NCI-H1105 treated with DMSO at 0.1 percent for 48 hours (cell line): ENCODE results near the gene ADGRF5.

Source experiments
- DNase-seq: peaks from one replicate; lab custom pipeline; 2025; lab: John Stamatoyannopoulos, UW

ADGRF5 gene, protein sequence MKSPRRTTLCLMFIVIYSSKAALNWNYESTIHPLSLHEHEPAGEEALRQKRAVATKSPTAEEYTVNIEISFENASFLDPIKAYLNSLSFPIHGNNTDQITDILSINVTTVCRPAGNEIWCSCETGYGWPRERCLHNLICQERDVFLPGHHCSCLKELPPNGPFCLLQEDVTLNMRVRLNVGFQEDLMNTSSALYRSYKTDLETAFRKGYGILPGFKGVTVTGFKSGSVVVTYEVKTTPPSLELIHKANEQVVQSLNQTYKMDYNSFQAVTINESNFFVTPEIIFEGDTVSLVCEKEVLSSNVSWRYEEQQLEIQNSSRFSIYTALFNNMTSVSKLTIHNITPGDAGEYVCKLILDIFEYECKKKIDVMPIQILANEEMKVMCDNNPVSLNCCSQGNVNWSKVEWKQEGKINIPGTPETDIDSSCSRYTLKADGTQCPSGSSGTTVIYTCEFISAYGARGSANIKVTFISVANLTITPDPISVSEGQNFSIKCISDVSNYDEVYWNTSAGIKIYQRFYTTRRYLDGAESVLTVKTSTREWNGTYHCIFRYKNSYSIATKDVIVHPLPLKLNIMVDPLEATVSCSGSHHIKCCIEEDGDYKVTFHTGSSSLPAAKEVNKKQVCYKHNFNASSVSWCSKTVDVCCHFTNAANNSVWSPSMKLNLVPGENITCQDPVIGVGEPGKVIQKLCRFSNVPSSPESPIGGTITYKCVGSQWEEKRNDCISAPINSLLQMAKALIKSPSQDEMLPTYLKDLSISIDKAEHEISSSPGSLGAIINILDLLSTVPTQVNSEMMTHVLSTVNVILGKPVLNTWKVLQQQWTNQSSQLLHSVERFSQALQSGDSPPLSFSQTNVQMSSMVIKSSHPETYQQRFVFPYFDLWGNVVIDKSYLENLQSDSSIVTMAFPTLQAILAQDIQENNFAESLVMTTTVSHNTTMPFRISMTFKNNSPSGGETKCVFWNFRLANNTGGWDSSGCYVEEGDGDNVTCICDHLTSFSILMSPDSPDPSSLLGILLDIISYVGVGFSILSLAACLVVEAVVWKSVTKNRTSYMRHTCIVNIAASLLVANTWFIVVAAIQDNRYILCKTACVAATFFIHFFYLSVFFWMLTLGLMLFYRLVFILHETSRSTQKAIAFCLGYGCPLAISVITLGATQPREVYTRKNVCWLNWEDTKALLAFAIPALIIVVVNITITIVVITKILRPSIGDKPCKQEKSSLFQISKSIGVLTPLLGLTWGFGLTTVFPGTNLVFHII (N-terminal part only)

DNA sequence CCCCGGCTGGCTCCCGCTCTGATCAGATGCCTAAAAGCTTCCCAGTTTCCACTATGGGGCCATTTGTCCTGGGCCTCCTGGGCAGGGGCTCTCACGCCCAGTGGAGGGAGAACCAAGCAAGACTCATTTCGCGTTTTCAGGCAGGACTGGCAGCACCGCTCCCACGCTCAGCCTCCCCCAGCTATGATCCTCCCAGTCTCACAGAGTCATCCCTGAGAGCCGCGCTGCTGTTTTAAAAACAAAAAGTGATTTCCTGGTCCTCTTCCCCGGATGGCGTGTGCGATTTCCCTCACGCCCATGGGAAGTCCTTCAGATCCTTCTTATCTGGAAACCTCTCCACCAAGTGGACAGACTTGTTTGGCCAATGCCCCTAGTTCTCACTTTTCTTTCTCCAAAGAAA, at the start of gene ADGRF5:
Gene ADGRF5, minus strand, starts transcription at position 208 of the 400 bp plus-strand sequence. CDS start 15,176 bp downstream, outside the sequence.
- DNase-seq, result no peak

DNA sequence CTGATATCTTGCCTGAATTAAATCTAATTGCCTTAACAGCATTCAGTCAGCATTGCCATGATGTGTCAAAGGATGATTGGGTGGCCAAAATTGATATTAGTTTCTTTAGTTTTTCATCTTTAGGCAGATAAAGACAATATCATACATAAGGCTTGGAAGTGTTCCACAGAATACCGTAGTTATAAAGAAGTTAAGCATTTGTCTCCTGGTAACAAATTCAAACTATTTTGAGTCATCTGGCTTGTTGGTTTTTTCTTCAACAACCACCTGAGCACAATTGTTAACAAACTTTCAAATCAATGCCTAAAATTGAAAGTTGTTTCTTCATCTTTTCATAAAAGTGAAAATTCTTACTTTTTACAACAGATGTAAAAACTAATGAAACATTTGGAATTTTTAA, 47.5 kb upstream of the ADGRF5 start:
- no peak for DNase-seq

DNA sequence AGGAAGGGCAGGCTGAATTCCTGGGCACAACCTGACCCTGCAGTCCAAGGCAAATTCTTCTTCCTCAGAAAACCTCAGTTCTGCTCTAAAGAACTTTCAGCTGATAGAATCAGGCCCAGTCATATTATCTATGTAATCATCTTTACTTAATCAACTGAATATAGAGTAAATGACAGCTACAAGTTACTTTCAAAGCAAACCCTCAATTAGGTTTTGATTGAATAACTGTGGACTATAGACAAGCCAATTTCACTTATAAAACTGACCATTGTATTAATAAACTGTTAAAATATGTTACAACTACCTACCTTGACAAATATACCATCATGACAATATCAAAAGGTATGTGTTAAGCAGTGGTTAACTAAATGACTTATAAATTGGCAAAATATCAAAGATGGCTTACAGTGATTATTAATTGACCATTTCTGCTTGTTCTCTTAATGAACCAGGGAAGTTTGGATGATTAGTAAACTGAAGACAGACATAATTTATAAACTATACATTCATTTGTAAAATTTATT, 46.1 kb upstream of the ADGRF5 start:
- DNase-seq, result no peak

DNA sequence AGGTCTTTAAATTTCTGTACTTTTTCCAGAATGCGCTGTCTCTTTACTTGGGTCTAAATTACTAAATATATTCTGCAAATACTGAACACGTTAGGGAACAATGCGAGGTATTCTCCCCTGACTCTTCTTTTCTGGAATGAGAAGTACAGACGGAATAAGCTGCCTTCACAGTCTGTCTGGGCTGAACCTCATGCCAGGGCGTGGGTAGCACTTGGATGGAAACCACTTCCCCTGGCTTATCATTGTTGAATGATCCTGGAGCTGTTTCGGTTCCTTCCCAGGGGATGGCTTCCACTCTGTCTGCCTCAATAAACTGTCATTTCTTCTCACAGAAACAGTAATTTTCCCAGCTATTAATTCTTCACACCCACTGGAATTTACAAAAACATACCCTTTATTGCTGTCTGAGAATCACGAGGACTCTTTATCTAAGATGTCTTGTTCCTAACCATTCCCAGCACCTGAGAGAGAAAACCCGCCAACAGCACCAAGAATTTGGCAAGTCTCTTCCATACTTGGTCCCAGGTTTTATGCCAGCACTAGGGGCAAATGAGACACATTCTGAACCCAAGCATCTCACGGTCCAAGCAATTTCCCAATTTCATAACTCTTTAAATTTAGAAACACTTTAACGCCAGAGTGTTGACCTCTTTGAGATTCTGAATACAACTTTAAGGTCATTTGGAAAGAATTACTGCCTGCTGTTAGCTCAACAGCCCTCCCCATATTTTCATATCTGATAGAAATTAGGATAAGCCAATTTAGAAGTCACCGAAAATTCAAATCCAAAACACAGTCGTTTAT, 43.2 kb upstream of the ADGRF5 start:
- DNase-seq, result no peak

DNA sequence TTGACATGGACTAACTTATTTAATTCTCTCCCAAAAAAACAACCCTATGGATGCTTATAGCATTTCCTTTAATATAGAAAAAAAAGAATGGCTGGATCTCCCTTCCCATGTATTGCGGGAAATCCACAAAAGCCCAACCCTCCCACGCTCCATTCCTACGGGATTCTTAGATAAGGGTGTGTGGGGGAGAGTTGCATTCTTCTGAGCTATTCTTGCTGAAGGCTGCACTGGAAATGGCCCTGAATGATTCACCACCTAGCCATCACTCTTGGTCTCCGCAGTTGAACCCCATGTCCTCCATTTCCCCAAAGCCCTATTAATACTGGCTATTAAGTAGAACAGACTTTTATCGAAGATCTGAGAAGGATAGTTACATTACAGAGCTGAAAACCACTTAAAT, 41.9 kb upstream of the ADGRF5 start:
- DNase-seq, result no peak

DNA sequence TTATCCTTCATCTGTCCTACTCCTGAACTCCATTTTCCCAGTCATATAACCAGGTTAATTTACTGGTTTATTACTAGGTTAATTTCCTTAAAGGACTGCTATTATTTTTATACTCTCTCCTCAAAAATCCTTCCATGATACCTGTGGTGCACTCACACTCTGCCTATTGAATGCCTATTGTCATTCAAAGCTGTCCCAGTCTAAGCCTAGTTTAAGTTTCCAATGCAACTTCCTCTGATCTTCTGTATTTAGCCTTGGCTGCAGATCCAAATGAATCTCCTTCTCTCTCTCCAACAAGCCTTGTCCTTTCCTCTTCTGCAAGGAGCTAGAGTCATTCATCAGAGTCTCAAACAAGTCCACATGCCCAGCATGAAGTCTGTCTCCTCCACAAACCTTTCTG, 41.3 kb upstream of the ADGRF5 start:
- DNase-seq, result no peak

DNA sequence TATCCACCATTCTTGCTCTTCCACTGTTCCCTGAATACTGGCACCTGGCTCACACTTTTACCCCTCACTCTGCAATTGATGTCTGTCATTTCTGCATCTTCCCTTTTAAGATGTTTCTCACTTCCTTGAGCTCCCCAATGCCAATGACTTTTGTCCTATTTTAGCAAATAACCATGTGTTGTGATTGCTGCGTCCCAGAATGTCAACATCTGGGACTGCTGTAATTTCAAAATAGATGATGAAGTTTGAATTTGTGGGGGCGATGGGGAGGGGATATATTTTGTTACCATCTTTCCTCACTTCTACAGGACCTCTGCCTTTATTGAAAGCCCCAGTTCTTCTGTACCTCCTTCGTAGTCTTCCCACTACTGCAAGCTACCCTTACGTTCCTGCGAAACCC, 40.0 kb upstream of the ADGRF5 start:
- no peak for DNase-seq

DNA sequence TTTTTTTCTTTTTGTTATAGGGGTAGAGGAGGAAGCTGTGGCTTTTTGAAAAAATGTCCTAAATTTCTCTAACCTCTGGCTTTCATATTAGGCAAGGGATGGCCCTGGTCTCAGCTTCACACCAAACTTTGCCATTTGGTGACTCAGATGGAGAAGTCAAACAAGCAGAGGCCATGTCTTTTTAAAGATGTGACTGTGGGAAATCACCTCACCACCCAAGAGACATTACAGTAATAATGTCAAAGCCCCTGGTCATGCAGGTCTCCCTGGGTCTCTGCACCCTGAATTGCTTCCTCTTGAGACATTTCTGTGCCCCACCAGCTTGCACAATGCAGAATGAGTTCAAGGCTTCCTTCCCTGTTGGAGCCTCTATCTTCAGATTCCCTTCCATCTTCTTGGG, 39.5 kb upstream of the ADGRF5 start:
- DNase-seq, result no peak

DNA sequence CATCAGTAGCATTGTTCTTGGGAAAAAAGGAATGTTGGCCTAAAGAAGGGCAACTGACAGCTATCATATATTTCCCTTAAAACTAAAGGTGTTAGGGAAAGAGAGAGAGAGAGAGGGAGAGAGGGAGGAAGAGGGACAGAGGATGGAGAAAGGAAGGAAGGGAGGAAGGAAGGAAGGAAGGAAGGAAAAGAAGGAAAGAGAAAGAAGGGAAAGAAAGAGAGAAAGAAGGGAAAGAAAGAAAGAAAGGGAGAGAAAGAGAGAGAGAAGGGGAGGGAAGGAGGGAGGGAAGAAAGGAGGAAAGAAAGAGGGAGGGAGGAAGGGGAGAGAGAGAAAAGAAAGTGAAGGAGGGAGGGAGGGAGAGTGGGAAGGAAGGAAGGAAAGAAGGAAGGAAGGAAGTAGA, 37.7 kb upstream of the ADGRF5 start:
- DNase-seq, result no peak

DNA sequence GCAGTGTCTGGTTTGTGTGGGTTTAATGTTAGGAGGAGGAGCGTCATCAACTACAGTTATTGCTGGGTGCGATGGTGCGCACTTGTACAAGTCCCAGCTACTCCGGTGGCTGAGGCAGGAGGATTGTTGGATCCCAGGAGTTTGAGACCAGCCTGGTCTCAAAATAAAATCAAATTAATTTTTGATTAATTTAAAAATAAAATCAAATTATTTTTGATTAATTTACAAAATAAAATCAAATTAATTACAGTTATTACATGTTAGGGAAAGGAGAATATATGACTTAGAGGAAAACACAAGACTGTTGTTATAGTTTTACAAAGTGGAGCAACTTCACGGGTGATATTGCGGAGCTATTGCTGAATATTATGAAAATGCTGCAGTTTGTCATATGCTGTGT, 34.7 kb upstream of the ADGRF5 start:
- DNase-seq, result no peak

DNA sequence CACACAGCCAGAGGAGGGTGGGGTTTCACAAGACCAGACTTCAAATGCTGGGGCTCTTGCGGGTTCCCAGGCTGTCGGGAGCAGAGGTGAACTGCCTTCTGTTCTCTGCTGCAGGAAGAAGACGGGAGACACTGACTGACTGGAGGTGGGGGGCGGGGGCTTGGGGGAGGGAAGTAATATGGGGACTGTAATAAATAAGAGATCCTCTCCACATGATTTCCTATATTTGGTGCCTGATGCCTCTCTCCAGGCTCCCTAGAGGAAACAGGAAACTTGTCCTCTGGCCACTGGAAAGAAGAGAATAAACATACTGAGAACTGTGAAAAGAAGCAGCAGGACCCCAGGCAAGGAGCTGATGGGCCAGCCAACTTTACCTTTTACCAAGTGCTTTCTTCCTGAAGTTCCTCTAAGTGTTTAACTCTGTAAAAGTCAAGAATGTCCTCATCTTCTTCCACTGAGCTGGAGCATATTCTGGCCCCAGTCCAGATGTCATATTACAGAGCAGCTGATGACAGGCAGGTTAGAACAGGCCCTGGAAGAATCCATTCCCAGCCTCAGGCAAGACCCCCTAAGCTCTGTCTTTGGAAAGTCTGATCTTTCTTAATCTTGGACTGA, 33.2 kb upstream of the ADGRF5 start:
- DNase-seq, result peak; percentile 94

DNA sequence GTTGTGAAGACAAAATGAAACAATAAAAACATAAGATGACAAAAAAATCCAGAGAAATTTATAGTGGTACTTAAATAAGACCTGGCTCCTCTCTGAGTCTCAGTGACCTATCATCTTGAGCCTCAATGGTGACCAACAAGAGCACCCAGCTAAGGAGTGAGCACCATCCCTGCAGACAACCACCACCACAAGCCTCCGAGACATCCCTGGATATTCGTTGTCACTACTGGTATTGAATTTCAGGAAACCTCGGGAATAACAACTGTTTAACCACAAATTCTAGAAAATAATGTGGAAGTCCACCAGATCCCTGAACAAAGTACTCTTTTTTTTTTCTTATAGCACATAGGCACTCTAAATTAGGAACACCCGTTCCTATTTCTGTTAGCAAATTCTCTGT, 32.2 kb upstream of the ADGRF5 start:
- no peak for DNase-seq

DNA sequence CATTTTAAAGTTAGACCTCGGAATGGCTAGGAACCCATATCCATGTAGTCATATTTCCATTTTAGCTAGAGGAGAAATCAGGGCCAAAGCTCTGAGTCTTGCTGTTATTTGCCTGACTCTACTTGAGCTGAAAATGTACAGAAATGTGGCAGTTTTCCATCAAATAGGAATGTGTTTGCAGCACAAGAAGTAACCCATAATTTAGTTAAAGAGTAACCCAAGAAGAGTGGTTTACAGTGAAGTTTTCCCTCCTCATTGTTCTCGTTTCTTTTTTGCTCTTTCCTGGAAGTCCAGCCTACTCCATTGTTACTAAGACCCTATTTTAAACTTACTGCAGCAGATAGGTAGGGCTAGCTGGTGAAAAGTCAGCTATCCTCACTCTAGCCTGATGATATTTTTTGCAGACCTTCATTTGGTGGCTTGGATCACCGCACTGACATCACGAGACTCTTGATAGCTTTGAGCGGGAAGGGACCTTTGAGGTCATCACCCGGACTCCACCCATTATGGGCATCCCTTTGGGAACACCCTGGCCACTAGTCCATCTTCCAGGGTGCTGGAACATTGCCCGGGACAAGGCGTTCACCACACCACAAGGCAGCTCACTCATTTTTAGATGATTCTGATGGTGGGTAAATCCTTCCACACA, 28.0 kb upstream of the ADGRF5 start:
- DNase-seq, result no peak

DNA sequence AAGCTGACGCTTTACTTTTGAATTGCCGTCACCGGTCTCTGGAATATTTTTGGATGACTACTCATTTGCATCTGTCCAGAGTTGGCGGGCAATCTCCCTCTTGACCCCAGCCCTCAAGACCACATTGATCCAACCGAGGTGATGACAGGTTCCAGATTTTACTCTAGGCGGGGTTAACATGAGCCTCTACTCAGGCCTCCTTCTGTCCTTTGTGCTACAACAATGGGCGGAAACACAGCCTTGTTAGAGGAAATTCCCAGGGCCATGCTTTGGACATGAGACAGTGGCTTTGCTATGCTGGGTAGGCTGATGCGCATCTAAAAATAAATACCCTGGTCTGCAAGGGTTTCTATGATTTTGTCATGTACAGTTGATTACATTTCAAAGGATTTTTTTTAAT, 27.0 kb upstream of the ADGRF5 start:
- no peak for DNase-seq

DNA sequence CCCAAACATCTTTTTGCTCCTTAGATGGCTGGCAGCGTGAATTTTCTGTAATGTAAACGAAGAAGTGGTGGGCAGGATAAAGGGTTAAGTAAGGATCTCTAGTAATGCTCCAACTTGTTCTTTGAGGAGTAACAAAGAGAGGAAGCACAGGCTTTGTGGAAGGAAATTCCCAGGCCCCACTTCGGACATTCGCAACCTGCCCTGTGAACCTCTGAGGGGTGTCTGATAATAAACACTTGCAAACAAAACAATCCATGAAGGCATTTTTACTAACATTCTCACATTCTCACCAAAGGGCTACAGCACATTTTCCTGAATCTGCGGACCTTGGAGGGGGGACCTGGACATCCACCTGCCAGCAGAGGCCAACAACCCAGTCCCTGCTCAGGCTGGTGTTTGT, 25.8 kb upstream of the ADGRF5 start:
- no peak for DNase-seq

DNA sequence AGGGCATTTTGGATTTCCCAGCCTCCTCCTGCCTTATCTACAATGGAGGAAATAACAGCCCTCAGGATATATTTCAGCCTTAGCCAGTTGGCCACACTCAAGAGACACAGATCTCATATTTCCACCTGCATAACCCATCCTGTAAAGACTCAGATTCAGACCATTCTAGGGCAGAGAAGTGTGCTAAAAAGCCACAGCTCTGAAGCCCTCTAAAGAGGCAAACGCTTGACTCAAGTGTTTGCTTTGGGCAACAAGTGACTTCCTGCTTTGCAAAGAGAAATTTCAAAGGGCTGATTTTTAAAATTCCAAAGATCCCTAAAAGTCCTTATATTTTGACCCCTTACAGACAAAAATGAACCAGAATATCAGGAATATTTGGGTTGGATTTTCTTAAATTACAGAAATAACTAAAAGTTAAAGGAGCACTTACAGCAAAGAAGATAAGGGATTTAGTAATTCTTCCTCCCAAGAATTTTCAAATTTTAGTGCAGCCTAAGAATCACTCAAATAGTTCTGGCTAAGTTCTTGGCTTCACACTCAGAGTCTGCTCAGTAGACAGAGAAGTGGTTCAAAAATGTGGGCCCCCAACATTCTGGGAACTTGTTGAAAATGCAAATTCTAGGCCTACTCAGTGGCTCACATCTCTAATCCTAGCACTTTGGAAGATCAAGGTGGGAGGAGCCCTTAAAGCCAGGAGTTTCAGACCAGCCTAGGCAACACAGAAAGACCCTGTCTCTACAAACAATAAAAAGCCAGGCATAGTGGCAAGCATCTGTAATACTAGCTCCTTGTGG, 18.9 kb upstream of the ADGRF5 start:
- DNase-seq, result peak; percentile 45

DNA sequence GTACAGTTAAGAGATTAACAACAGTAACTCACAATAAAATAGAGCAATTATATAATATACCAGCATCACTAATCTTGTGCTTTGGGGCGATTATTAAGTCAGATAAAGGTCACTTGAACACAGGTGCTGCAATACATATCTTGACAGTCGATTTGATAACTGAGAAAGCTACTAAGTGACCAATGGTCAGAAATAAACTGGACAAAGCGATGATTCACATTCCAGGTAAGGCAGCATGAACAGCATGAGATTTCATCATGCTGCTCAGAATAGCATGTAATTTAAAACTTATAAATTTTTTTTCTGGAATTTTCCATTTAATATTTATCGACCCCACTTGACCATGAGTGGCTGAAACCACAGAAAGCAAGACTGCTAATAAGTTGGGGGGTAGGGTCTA, 15.9 kb upstream of the ADGRF5 start:
- no peak for DNase-seq

DNA sequence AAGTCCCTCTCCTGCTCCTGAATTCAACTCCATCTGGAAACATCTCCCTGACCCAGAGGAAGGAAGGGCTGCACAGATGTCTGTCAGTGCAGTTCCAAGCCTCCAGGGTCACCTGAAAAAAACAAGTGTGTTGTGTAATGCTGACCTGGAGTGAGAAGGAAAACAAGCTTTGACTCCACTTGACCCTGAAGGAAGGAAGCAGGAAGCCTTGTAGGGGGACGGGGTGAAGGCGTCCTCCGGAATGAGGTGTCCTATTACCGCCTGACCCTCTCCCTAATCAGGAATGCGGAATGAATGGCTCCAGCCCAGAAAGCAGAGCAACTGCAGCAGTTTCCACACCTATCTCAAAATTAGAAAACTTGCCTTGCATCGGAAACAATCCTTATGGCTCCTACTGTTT, 13.9 kb upstream of the ADGRF5 start:
- DNase-seq, result no peak

DNA sequence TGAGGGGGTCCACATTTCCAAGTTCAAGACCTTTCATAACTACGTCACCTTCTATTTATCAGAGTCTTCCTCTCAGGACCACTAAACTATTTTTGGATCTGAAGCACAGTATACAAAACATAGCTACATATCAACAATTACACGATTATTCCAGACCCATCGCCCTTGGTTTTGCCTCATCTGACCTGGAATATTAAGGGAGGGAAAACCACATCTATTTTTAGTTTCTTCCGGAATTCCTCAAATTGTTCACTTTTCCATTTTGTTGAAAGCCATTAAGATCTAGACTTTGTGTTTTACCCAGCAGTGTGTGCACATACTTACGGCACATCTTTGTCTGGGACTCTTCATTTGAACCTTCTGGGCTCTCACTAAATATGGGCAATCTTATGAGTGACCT, 12.0 kb upstream of the ADGRF5 start:
- no peak for DNase-seq
